ENCODE results near the gene ABLIM2. TPM values are rescaled to one million over a fixed set of nuclear protein-coding genes. Genes with fewer than 3 reads are reported as not detected.
"Not testable (repeated sequence)": the region's sequence is repeated elsewhere in the genome, so short reads cannot be mapped to it uniquely, and the experiment has no call there.

The ABLIM2 gene
- total and polyA plus RNA-seq, 2 of the 4 experiments (the other 2 are of a cell fraction): under 0.01 to 0.10 TPM

DNA sequence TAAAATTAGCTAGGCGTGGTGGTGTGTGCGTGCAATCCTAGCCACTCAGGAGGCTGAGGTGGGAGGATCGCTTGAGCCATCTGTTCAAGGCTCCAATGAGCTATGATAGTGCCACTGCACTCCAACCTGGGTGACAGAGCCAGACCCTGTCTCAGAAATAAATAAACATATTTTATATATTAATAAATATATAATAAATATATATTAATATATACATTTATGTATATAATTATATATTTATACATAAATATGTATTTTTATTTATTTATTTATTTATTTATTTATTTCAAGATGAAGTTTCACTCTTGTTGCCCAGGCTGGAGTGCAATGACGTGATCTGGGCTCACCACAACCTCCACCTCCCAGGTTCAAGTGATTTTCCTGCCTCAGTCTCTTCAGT, 214.9 kb downstream of the ABLIM2 start:
- dilution Hi-C loops (cut with HindIII; ENCODE audit: low sequenced_read_pairs, unreplicated experiment); H2BK20ac ChIP-seq (ENCODE audit: low read depth, low read length); H3K23ac ChIP-seq (ENCODE audit: low read depth, low read length); H4K91ac ChIP-seq (ENCODE audit: insufficient read depth, low read depth, low read length); H3K4me1 ChIP-seq (ENCODE audit: control insufficient read depth, insufficient read depth, low read length); H3K4me3 ChIP-seq (ENCODE audit: insufficient read depth, low read depth, low read length); H4K5ac ChIP-seq (ENCODE audit: low read depth, low read length); BruUV-seq (replicated peaks); H4K20me1 ChIP-seq (ENCODE audit: insufficient read depth, low read length); H3K14ac ChIP-seq (replicated peaks; ENCODE audit: low read depth, low read length); H4K8ac ChIP-seq (ENCODE audit: low read depth in 2 of 2, low read length in 2 of 2); H2AFZ ChIP-seq (replicated peaks; ENCODE audit: low read length, poor library complexity); H2AK9ac ChIP-seq (replicated peaks; ENCODE audit: low read depth, low read length, poor library complexity); intact Hi-C loops (cut with micrococcal nuclease); H3K18ac ChIP-seq (ENCODE audit: low read depth, low read length); H3K4me2 ChIP-seq (ENCODE audit: low read depth, low read length); H3K9ac ChIP-seq (ENCODE audit: low read depth, low read length); H3K9me3 ChIP-seq (ENCODE audit: control insufficient read depth, insufficient read depth, low read length); DNase-seq; H2AK5ac ChIP-seq (ENCODE audit: low read depth, low read length); CTCF ChIA-PET; H2BK15ac ChIP-seq (ENCODE audit: low read depth, low read length); ATAC-seq (ENCODE audit: low read depth); in situ Hi-C loops (cut with MboI; ENCODE audit: low sequenced_read_pairs); H3K9me1 ChIP-seq (ENCODE audit: insufficient read depth, low read length); H2BK5ac ChIP-seq (ENCODE audit: low read depth, low read length, poor library complexity, severe bottlenecking); H3K27me3 ChIP-seq (ENCODE audit: control insufficient read depth, insufficient read depth, low read length); H3K56ac ChIP-seq (ENCODE audit: extremely low read depth, insufficient read depth, low read length); H3K4ac ChIP-seq (ENCODE audit: low read depth, low read length); H3K27ac ChIP-seq (ENCODE audit: insufficient read depth, low read length); H2BK120ac ChIP-seq (ENCODE audit: low read depth, low read length); H3K36me3 ChIP-seq (ENCODE audit: control insufficient read depth, insufficient read depth, low read length): not testable (repeated sequence)
- POLR2A ChIA-PET (ENCODE audit: unreplicated experiment): interaction anchor here (0.7 kb wide), 1 partner anchor 1022 kb away, joined by 3 read pairs; no protein-coding TSS in a partner anchor
- peaks cover 0 to 11% of the 10 kb centered on the region in 2 experiments; a peak in 2 of 4 replicates for H3K79me1 ChIP-seq (ENCODE audit: low read depth in 1 of 2, low read length in 2 of 2)
- no CpG with 5 or more reads among the region's 4 CpGs for WGBS, 2 experiments (ENCODE audit: extremely low coverage in 2 of 2, insufficient read length in 1 of 2)
